Measurements from ENCODE around the gene TNNI3K.

GRCh38 chr1:74481607-74482006, 246.4 kb downstream of the TNNI3K start:
- no peak for TF ChIP-seq NBN (IDR thresholded peaks at IDR 0.05; ENCODE audit: low read depth)
- TF ChIP-seq USF1 (CRISPR knock-in tag; IDR thresholded peaks at IDR 0.05) = no peak
- TF ChIP-seq PATZ1 (CRISPR knock-in tag; IDR thresholded peaks at IDR 0.05; ENCODE audit: borderline replicate concordance) = no peak
- no peak for TF ChIP-seq CTCF (IDR thresholded peaks at IDR 0.05 in 2 of 3, conservative IDR thresholded peaks at IDR 0.05 in 1 of 3; ENCODE audit: insufficient read depth in 2 of 3, low read depth in 1 of 3, low read length in 3 of 3)
- no peak for TF ChIP-seq POLR2AphosphoS5 (IDR thresholded peaks at IDR 0.05; ENCODE audit: control insufficient read depth, insufficient read depth, low read depth, low read length)
- TF ChIP-seq ADNP (tag; IDR thresholded peaks at IDR 0.05) = no peak
- no peak for TF ChIP-seq HNRNPL (IDR thresholded peaks at IDR 0.05; ENCODE audit: low read depth, low read length)
- no peak for TF ChIP-seq EGR1 (conservative IDR thresholded peaks at IDR 0.05)
- no peak for TF ChIP-seq CREM (IDR thresholded peaks at IDR 0.05; ENCODE audit: low read depth)
- no peak for TF ChIP-seq FOSL1 (tag; conservative IDR thresholded peaks at IDR 0.05)
- TF ChIP-seq MAFG (tag; conservative IDR thresholded peaks at IDR 0.05) = no peak

Data from K562 (cell line).